Activated CD8-positive, alpha-beta T cell treated with anti-CD3 and anti-CD28 coated beads, Interleukin-2, amount 10 ng/mL, durations not matched to agents 7 days and 5 days (primary cell): ENCODE results near the gene DIO3. TPM values are rescaled to one million over a fixed set of nuclear protein-coding genes. Genes with fewer than 3 reads are reported as not detected.
"Not testable (repeated sequence)": the region's sequence is repeated elsewhere in the genome, so short reads cannot be mapped to it uniquely, and the experiment has no call there.

Experiments used
- ATAC-seq: fragments of 150-1000 bp; cut with Tn5 transposase; one replicate; pipeline ENCODE4 v1.10.0; 2021; ENCODE audit warnings: moderate library complexity
- CTCF ChIA-PET: fragments of 350-600 bp; sonication (Branson Sonifier 250); formaldehyde crosslinking; loops from one replicate; lab custom pipeline; 2021; ENCODE audit warnings: antibody characterized with exemption; lab: Charles Lee
- POLR2A ChIA-PET: fragments of 350-600 bp; sonication (Branson Sonifier 250); formaldehyde crosslinking; loops from one replicate; lab custom pipeline; 2021; ENCODE audit warnings: antibody characterized with exemption; lab: Charles Lee
- DNase-seq: peaks from one replicate; pipeline ENCODE4 v3.0.0-alpha.2; 2020
- H3K27ac Mint-ChIP-seq: one replicate; pipeline ENCODE4 v1.8.0; 2021; ENCODE audit warnings: mild to moderate bottlenecking, mixed read lengths
- H3K27me3 Mint-ChIP-seq: one replicate; pipeline ENCODE4 v1.8.0; 2021; ENCODE audit warnings: low read depth, mixed read lengths
- H3K36me3 Mint-ChIP-seq: one replicate; pipeline ENCODE4 v1.8.0; 2021; ENCODE audit warnings: low read depth, mixed read lengths
- H3K4me1 Mint-ChIP-seq: one replicate; pipeline ENCODE4 v1.8.0; 2021; ENCODE audit warnings: low read depth, mixed read lengths
- H3K4me3 Mint-ChIP-seq: one replicate; pipeline ENCODE4 v1.8.0; 2021; ENCODE audit warnings: mild to moderate bottlenecking, mixed read lengths
- H3K9me3 Mint-ChIP-seq: one replicate; pipeline ENCODE4 v1.8.0; 2022; ENCODE audit warnings: mixed read lengths; ENCODE audit not compliant: insufficient read depth
- total RNA-seq, 2 experiments: library from RNA; stranded (reverse); gene quantifications; one replicate each; pipeline ENCODE4 v1.2.3, GENCODE V29; 2021

DIO3 gene
- total RNA-seq, 2 experiments from 2014 or later, result not detected

DNA sequence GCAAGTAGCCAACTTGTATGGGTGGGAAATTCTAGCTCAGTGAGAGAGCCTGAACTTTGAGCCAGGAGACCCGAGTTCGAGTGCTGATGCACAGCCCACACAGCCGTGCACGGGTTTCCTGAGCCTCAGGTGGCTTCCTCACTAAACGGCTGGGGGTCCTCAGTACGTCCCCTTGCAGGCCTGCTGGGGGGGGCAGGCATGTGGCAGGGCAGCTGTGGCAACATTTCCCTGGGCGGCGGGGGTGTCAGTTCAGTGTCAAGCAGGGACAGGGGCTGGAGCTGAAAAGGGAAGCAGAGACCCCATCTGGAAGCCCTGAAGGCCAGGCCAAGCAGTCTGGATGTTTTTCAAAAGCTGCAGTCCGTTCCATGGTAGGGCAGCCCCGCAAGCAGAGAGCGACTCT, 14.6 kb upstream of the DIO3 start:
- Mint-ChIP-seq H3K4me1 (no peaks in the 10 kb centered on the region), H3K36me3 (no peaks in the 10 kb centered on the region), H3K4me3 (no peak overlapping the region), H3K27me3 (no peaks in the 10 kb centered on the region), H3K27ac (no peak overlapping the region), H3K9me3 (peaks cover 8% of the 10 kb centered on the region)
- POLR2A ChIA-PET, result no interaction called here
- DNase-seq (no peak), ATAC-seq (no peak)
- CTCF ChIA-PET, result no interaction called here

DNA sequence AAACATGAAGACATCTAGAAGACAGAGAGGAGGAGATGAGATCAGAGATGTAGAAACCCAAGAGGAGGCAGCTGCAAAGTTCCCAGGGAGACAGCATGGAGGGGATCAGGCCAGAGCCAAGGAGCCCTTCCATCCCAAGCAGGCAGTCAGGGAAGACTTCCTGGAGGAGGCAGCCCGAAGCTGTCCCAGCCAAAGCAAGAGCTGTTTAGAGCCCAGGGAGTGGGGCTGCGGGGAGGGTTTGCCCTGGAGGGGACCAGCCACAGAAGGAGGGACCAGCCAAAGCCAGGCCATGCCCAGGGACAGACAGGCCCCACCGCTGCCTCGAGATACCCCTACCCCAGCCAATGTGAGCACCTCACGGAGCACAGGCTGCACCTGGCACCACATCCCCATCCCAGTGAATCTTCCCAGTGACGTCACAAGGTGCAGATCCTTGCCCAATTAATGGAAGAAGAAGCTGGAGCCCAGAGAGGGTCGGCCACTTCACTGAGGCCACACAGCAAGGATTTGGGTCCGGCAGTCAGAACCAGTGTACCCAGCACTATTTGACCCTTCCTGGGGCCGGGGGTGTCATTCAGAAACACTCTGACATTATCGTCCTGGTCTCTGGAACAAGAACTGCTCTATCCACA, 14.1 kb upstream of the DIO3 start:
- Mint-ChIP-seq H3K36me3 (no peaks in the 10 kb centered on the region), H3K4me1 (no peaks in the 10 kb centered on the region), H3K27me3 (no peaks in the 10 kb centered on the region), H3K9me3 (peaks cover 8% of the 10 kb centered on the region), H3K27ac (no peak overlapping the region), H3K4me3 (no peak overlapping the region)
- no peak for DNase-seq
- ATAC-seq, result no peak
- ChIA-PET POLR2A (no interaction called here), CTCF (no interaction called here)

DNA sequence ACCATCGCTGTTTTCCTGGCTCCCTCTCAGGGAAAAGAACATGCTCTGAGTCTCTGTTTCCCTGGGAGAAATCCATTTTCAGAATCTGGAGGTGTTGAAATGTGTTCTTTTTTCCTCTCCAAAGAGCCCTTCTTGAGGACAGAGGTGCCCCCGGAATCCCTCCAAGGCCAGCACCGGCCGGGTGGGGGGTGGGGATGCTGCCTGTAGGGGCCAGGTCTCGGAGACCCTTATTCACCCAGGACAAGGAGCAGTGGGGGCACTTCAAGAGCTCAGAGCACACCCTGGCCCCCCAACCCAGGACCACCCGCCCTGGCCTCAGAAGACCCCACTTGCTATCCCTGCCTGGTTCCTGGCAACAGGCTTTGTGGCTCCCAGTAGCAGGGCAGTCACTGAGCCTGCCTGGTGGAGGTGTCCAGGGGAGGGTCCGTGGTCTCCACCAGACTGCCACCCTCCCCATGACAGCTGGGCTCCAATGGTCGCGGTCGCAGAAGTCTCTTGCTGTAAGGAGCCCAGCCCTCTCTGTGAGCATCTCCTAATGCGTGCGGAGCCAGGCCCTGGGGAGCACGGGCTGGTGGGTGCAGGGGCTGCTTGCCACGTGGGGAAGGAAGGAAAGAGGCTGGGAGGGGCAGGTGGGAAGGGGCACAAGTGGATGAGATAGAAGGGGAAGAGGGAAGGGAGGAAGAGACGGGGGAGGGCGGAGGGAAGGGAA, 13.2 kb upstream of the DIO3 start:
- H3K4me1 Mint-ChIP-seq, result no peaks in the 10 kb centered on the region
- H3K4me3 Mint-ChIP-seq, result no peak overlapping the region
- H3K27ac Mint-ChIP-seq, result no peak overlapping the region
- H3K9me3 Mint-ChIP-seq, result peaks cover 8% of the 10 kb centered on the region
- ChIA-PET CTCF (no interaction called here), POLR2A (no interaction called here)
- DNase-seq (no peak), ATAC-seq (no peak)
- H3K27me3 Mint-ChIP-seq, result no peaks in the 10 kb centered on the region
- no peaks in the 10 kb centered on the region for H3K36me3 Mint-ChIP-seq

DNA sequence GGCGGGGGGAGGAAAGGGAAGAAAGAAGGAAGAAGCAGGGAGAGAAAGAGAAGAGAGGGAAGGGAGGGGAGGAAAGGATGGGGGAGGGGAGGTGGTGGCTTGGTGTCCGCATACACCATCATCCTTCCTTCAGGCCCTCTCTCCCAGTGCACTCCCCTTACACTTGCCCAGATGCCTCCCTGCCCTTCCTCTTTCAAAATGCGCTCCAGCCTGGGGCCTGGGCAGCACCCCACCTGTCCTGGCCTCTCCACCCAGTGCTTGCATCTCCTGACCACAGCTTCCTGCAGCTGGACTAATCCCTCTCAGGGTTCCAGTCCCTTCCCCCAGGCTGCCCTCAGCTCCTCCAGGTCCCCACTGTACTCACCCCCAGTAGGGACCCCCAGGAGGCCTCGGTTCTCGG, 12.6 kb upstream of the DIO3 start:
- Mint-ChIP-seq H3K36me3 (no peaks in the 10 kb centered on the region), H3K27ac (no peak overlapping the region), H3K27me3 (no peaks in the 10 kb centered on the region), H3K9me3 (peaks cover 3% of the 10 kb centered on the region), H3K4me3 (no peak overlapping the region), H3K4me1 (no peaks in the 10 kb centered on the region)
- DNase-seq (no peak), ATAC-seq (no peak)
- CTCF ChIA-PET, result no interaction called here
- POLR2A ChIA-PET, result no interaction called here

DNA sequence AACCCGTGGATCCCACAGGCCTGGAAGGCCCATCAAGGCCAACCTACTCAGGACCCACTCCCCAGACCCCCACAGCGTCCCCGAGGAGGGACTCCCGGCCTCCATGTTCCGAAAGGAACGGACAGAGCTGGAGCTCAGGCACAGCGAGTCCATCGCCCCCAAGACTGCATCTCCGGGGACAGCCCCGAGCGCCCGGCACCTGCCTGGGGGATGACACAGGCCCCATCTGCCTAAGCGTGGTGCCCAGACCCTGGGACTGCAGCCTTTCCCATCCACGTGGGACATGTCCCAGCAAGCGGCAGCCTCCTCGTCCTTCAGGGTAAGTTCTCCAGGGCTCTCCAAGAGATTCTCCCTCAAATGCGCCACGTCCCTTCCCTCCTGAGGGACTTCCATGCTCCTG, 12.1 kb upstream of the DIO3 start:
- Mint-ChIP-seq H3K36me3 (no peaks in the 10 kb centered on the region), H3K27me3 (no peaks in the 10 kb centered on the region), H3K4me3 (no peak overlapping the region), H3K4me1 (no peaks in the 10 kb centered on the region), H3K9me3 (no peaks in the 10 kb centered on the region), H3K27ac (no peak overlapping the region)
- ATAC-seq, result no peak
- no peak for DNase-seq
- CTCF ChIA-PET, result no interaction called here
- POLR2A ChIA-PET, result no interaction called here

DNA sequence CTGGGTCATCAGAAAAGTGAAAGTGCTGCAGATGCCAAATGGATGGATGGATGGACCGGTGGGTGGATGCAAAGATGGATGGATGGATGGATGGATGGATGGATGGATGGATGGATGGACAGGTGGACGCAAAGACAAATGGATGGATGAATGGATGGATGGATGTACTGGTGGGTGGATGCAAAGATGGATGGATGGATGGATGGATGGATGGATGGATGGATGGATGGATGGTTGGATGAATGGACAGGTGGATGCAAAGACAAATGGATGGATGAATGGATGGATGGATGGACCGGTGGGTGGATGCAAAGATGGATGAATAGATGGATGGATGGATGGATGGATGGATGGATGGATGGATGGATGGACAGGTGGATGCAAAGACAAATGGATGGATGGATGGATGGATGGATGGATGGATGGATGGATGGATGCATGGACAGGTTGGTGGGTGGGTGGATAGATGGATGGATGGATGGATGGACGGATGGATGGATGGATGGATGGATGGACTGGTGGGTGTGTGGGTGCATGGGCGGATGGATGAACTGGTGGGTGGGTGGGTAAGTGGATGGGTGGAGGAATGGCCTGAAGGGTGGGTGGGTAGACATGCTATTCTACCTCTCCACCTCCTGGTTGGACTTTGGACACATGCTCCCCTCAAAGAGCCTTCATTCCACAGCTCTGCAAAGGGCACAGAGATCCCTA, 10.9 kb upstream of the DIO3 start:
- DNase-seq, H3K4me3 Mint-ChIP-seq, POLR2A ChIA-PET, H3K36me3 Mint-ChIP-seq, ATAC-seq, H3K4me1 Mint-ChIP-seq, H3K27me3 Mint-ChIP-seq, H3K27ac Mint-ChIP-seq, CTCF ChIA-PET, H3K9me3 Mint-ChIP-seq: not testable (repeated sequence)

DNA sequence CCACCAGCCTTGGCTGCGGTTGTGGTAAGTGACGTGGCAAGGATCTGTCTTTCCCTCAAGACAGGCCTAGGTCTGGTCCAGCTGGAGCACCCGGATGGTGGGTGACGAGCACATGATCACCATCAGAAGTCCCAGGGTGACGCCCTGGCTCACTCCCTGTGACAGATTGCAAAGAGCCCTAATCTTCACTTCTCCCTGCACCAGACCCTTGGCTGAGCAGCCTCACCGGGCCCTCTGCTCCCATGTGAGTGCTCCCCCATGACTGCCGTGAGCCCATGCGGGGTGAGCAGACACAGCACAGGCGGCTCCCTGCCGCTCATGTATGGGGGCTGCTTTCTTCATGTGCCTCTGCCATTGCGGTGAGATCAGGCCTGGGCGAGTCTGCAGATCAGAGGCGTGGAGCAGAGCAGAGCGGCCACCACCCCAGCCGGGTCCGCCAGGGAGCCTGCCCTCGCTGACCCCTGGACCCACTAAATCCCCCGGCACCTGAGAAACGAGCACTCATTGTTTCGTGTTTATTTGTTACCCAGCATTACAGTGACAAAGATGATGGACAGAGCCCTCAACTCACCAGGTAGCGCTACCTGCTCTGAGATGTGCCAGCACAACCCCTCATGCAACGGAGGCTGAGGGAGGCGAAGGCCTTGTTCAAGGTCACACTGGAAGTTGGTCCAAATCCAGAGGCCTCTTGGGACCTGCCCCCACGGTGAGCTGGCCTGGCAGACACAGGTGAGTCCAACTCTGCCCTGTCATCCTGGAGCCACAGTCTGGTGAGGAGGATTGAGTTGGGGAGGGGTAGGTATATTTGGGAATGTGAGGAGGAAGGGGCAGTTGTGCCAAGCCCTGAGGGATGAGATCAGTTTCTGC, 9.3 kb upstream of the DIO3 start:
- no peaks in the 10 kb centered on the region for H3K4me1 Mint-ChIP-seq
- POLR2A ChIA-PET, result no interaction called here
- H3K4me3 Mint-ChIP-seq, result no peak overlapping the region
- peaks cover under 1% of the 10 kb centered on the region for H3K27me3 Mint-ChIP-seq
- ATAC-seq (no peak), DNase-seq (no peak)
- no peaks in the 10 kb centered on the region for H3K36me3 Mint-ChIP-seq
- no peak overlapping the region for H3K27ac Mint-ChIP-seq
- no peaks in the 10 kb centered on the region for H3K9me3 Mint-ChIP-seq
- CTCF ChIA-PET, result no interaction called here

DNA sequence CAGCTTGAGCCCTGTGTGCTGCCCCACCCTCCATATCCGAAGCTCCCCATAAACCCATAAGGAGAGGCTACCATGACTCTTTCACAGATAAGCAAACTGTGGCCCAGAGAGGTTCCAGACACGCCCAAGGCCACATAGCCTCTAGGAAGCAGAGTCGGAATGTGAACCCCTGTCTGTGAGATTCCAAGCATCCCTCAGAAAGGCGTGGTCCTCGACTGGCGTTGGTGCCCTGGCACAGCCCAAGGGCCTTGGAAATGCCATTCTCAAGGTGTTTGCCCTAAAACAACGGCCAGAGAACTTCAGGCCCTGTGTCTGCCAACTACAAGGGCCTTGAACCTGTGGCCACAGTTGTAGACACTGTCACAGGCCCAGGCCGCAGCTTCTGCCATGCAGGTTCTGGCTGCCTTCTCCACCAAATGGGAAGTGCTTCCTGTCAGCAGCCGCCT, 8.5 kb upstream of the DIO3 start:
- POLR2A ChIA-PET, result no interaction called here
- DNase-seq (no peak), ATAC-seq (no peak)
- H3K27ac Mint-ChIP-seq, result no peak overlapping the region
- CTCF ChIA-PET, result no interaction called here
- no peaks in the 10 kb centered on the region for H3K36me3 Mint-ChIP-seq
- H3K4me1 Mint-ChIP-seq, result no peaks in the 10 kb centered on the region
- H3K4me3 Mint-ChIP-seq, result no peak overlapping the region
- H3K27me3 Mint-ChIP-seq, result peaks cover 4% of the 10 kb centered on the region
- H3K9me3 Mint-ChIP-seq, result no peaks in the 10 kb centered on the region

DNA sequence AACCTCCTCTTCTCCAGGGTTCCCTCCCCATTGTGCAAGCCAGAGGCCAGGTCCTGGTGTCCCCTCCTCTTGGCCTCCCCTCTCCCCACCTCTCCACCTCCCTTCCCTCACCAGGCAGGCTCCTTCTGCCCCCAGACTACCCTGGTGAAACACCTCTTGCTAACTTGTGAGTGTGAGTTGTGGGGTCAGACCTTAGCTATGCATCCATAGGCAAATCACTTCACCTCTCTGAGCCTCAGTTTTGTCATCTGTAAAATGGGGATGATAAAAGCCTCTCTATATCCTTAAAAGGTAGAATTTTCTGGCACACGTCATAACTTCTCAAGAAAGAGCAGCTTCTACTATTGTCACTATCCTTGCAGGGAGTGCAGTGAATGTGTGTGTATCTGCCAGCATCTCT, 7.9 kb upstream of the DIO3 start:
- H3K4me1 Mint-ChIP-seq, result no peaks in the 10 kb centered on the region
- H3K27me3 Mint-ChIP-seq, result peaks cover 7% of the 10 kb centered on the region
- CTCF ChIA-PET, result no interaction called here
- POLR2A ChIA-PET, result no interaction called here
- no peaks in the 10 kb centered on the region for H3K36me3 Mint-ChIP-seq
- ATAC-seq, result no peak
- H3K4me3 Mint-ChIP-seq, result no peak overlapping the region
- no peaks in the 10 kb centered on the region for H3K9me3 Mint-ChIP-seq
- no peak overlapping the region for H3K27ac Mint-ChIP-seq
- no peak for DNase-seq

DNA sequence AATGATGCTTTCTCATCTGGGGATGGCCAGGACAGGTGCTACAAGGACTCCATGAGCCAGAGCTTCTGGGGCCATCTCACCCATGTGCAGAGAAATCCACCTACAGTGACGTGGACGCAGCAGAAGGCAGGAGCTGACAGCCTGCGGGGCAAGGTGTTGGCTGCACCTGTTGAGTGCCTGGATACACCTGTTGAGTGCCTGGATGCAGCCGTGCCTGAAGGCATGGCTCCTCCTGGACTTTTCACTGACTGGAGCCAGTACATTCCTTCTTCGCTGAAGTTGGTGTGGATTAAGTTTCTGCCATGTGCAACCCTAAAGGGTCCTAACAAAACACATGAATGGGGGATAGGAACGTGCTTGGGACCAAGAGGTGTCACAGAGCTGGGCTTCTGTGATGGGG, 7.4 kb upstream of the DIO3 start:
- DNase-seq (no peak), ATAC-seq (no peak)
- ChIA-PET POLR2A (no interaction called here), CTCF (no interaction called here)
- Mint-ChIP-seq H3K36me3 (no peaks in the 10 kb centered on the region), H3K4me1 (no peaks in the 10 kb centered on the region), H3K4me3 (no peak overlapping the region), H3K27ac (no peak overlapping the region), H3K27me3 (peaks cover 12% of the 10 kb centered on the region), H3K9me3 (no peaks in the 10 kb centered on the region)

DNA sequence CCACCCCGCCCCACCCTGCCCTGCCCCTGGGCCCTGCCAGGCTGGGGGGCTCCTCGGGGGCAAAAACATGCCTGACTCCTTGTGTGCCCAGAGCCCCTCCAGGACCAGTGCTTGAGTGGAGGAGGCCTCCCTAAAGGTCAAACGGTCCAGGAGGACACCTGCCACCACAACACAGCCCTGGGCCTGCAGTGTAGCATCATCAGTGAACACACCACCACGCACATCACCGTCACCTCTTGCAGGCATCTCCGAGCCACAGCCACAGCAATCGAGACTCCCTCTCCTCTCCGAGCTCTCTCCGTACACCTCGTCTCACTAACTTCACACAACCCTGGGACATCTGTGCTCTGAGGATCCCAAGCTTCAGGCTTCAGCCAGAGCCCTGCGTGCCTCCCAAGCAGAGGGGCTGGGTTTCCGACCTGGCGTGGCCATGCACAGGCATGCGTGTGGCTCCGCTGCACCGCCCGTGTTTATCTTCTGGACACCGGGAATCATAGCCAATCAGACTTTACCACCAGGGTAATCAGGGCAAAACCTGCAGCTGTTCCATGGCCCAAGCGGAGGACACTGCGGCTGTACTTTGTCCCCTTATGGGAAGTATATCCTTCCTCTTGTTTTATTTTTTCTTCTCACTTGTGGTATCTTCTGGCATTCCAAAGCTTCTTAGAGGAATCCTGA, 6.2 kb upstream of the DIO3 start:
- Mint-ChIP-seq H3K4me1 (no peaks in the 10 kb centered on the region), H3K27me3 (peaks cover 16% of the 10 kb centered on the region), H3K36me3 (no peaks in the 10 kb centered on the region), H3K9me3 (no peaks in the 10 kb centered on the region), H3K27ac (no peak overlapping the region), H3K4me3 (no peak overlapping the region)
- CTCF ChIA-PET, result no interaction called here
- POLR2A ChIA-PET, result no interaction called here
- ATAC-seq (no peak), DNase-seq (no peak)
